Measurements from ENCODE around the gene CLSTN2.

Gene CLSTN2

DNA sequence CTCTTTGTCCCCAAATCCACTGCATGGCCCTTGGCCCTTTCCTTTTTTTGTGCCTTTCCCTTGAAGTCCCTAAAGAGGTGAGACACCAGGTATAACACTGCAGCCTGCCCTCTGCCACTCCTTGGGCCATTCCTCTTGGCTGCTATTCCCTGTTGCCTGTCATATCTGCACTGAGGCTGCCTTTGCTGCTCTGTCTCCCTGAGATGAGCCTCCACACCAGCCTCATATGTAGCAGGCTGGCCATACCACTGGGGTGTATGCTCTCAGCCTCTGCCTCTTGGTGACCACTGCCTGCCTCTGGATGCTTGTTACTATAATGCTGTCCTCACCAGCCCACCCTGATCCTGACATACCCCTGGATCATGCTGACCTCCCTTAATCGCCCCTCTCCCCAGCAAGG is 252.0 kb downstream of the CLSTN2 start:
- H3K36me3 ChIP-seq (ENCODE audit: control insufficient read depth, insufficient read depth, low read length) = no peaks in the 10 kb centered on the region
- no peak overlapping the region for H3K4me3 ChIP-seq (ENCODE audit: extremely low read depth, insufficient read depth, low read length, poor library complexity, severe bottlenecking)
- H3K27ac ChIP-seq (ENCODE audit: low read depth, low read length, severe bottlenecking) = no peak overlapping the region
- no CpG with 5 or more reads among the region's 1 CpG for WGBS, 2 experiments (ENCODE audit: insufficient coverage in 2 of 2)
- H3K9me3 ChIP-seq (ENCODE audit: control insufficient read depth, low read length) = no peaks in the 10 kb centered on the region
- H3K4me1 ChIP-seq (ENCODE audit: control insufficient read depth, insufficient read depth, low read length, poor library complexity, severe bottlenecking) = no peaks in the 10 kb centered on the region

DNA sequence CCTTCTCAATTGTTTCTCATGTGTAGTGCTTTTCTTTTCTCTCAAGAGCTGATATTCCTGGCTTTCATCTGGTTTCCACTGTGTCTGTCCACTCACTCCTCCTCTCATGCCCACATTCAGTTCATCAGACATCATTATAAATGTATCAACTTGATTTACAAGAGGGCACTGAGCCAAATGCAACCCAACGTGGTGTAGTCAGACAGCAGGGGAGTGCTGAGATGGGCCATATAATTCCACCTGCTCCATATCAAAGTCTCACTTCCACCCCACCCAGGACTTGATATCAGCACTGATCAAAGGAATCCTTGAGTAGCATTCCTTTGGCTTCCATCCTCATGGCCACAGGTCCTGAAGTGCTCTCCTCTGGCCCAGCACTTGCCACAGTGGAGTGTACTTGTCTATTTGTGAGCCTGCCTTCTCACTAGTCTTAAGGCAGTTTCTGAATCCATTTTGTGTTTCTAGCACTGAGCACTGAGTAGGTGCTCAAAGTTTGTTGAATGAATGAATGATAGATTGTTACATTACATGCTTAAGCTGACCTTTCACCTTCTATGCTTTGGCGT is 252.8 kb downstream of the CLSTN2 start:
- no peak overlapping the region for H3K27ac ChIP-seq (ENCODE audit: low read depth, low read length, severe bottlenecking)
- H3K4me3 ChIP-seq (ENCODE audit: extremely low read depth, insufficient read depth, low read length, poor library complexity, severe bottlenecking) = no peak overlapping the region
- no peaks in the 10 kb centered on the region for H3K36me3 ChIP-seq (ENCODE audit: control insufficient read depth, insufficient read depth, low read length)
- no peaks in the 10 kb centered on the region for H3K4me1 ChIP-seq (ENCODE audit: control insufficient read depth, insufficient read depth, low read length, poor library complexity, severe bottlenecking)
- 89% methylated on average over 2 of the region's 2 CpGs; no CpG with 5 or more reads in 1 of the 2 experiments for WGBS, 2 experiments (ENCODE audit: insufficient coverage in 2 of 2)
- no peaks in the 10 kb centered on the region for H3K9me3 ChIP-seq (ENCODE audit: control insufficient read depth, low read length)

DNA sequence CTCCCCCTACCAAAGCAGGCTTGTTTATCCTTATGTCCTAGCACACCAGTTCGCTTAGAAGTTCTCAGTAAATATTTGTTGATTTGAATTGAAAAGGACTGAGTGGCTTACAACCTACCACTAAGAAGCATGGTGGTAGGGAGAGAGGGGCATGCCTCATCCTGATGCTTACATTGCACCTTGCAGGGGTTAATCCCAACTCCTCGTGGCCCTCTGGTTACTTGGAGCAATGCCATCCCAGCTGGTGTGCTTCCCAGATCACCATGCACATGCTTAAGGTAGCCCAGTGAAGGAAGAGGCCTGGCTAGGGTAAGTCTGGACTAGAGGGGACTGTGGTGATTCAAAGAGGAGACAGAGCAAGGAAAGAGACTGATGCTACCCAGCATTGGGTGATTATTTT is 253.3 kb downstream of the CLSTN2 start:
- Histone ChIP-seq H3K4me1 (ENCODE audit: control insufficient read depth, insufficient read depth, low read length, poor library complexity, severe bottlenecking) (no peaks in the 10 kb centered on the region), H3K9me3 (ENCODE audit: control insufficient read depth, low read length) (no peaks in the 10 kb centered on the region), H3K36me3 (ENCODE audit: control insufficient read depth, insufficient read depth, low read length) (no peaks in the 10 kb centered on the region), H3K4me3 (ENCODE audit: extremely low read depth, insufficient read depth, low read length, poor library complexity, severe bottlenecking) (no peak overlapping the region), H3K27ac (ENCODE audit: low read depth, low read length, severe bottlenecking) (no peak overlapping the region)
- WGBS, 2 experiments (ENCODE audit: insufficient coverage in 2 of 2) = 79% methylated on average over 2 of the region's 2 CpGs; no CpG with 5 or more reads in 1 of the 2 experiments

DNA sequence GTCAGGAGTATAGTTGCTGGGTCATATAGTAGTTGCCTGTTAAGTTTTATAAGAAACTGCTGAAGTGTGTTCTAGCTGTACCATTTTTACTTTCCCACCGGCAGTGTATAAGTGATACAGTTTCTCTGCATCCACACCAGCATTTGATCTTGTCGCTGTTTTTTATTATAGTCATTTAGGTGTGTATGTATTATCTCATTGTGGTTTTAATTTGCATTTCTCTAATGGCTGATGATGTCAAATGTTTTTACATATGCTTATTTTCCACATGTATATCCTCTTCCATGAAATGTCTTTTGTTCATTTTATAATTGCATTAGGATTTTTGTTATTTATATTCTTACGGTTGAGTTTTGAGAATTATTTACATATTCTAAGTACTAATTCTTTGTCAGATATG is 254.3 kb downstream of the CLSTN2 start:
- Histone ChIP-seq H3K27ac (ENCODE audit: low read depth, low read length, severe bottlenecking) (no peak overlapping the region), H3K4me3 (ENCODE audit: extremely low read depth, insufficient read depth, low read length, poor library complexity, severe bottlenecking) (no peak overlapping the region), H3K9me3 (ENCODE audit: control insufficient read depth, low read length) (no peaks in the 10 kb centered on the region), H3K36me3 (ENCODE audit: control insufficient read depth, insufficient read depth, low read length) (no peaks in the 10 kb centered on the region), H3K4me1 (ENCODE audit: control insufficient read depth, insufficient read depth, low read length, poor library complexity, severe bottlenecking) (no peaks in the 10 kb centered on the region)
- WGBS, 2 experiments (ENCODE audit: insufficient coverage in 2 of 2) = no CpG with 5 or more reads among the region's 3 CpGs

DNA sequence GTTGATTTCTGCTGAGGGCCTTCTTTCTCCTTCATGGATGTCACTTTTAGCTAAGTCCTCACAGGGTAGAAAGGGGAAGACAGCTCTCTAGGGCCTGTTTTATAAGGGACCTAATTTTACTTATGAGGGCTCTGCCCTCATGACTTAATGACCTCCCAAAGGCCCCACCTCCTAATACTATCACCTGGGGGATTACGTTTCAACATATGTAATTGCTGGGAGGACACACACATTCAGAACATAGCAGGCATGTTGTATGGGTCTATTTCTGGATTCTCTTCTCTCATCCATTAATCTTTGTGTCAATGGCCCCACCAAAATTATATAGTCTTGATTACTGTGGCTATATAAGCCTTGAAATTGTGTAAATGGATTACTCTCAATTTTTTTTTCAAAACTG is 255.0 kb downstream of the CLSTN2 start:
- Histone ChIP-seq H3K9me3 (ENCODE audit: control insufficient read depth, low read length) (no peaks in the 10 kb centered on the region), H3K27ac (ENCODE audit: low read depth, low read length, severe bottlenecking) (no peak overlapping the region), H3K4me3 (ENCODE audit: extremely low read depth, insufficient read depth, low read length, poor library complexity, severe bottlenecking) (no peak overlapping the region), H3K36me3 (ENCODE audit: control insufficient read depth, insufficient read depth, low read length) (no peaks in the 10 kb centered on the region), H3K4me1 (ENCODE audit: control insufficient read depth, insufficient read depth, low read length, poor library complexity, severe bottlenecking) (no peaks in the 10 kb centered on the region)
- WGBS, 2 experiments (ENCODE audit: insufficient coverage in 2 of 2) = no CpG with 5 or more reads among the region's 1 CpG

DNA sequence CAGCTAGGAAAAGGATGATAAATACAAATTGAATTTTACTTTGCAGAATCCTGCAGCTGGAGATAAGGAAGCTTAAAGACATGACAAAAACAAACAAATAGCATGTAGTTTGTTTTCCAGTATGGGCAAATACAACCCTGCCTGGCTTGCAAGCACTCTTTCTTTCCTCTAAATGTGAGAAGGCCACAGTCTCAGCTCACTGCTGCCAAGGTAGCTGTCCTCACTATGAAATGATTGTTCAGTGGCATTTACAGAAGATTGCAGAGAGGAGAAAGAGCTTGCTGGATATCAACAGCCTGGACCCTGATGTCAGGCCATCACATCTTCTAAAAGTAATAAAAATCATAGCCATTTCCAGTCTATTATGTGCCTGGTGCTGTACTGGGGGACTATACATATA is 262.0 kb downstream of the CLSTN2 start:
- no peaks in the 10 kb centered on the region for H3K36me3 ChIP-seq (ENCODE audit: control insufficient read depth, insufficient read depth, low read length)
- H3K9me3 ChIP-seq (ENCODE audit: control insufficient read depth, low read length) = no peaks in the 10 kb centered on the region
- H3K27ac ChIP-seq (ENCODE audit: low read depth, low read length, severe bottlenecking) = no peak overlapping the region
- H3K4me3 ChIP-seq (ENCODE audit: extremely low read depth, insufficient read depth, low read length, poor library complexity, severe bottlenecking) = no peak overlapping the region
- H3K4me1 ChIP-seq (ENCODE audit: control insufficient read depth, insufficient read depth, low read length, poor library complexity, severe bottlenecking) = no peaks in the 10 kb centered on the region

DNA sequence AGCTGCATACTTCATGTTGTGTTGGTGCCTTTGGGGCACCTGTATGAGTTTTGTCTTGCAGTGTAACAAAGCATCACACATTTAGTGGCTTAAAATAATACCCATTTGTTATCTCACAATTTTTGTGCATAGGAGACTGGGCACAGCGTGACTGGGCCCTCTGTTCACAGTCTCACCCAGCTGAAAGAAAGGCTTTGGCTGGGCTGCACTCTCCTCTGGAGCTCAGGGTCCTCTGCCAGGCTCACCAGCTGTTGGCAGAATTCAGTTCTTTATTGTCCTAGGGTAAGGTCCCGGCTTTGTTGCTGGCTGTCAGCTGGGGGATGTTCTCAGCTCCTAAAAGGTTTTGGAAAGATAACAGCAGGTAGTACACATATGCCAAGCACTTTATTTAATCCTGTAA is 263.3 kb downstream of the CLSTN2 start:
- H3K9me3 ChIP-seq (ENCODE audit: control insufficient read depth, low read length) = no peaks in the 10 kb centered on the region
- no peaks in the 10 kb centered on the region for H3K36me3 ChIP-seq (ENCODE audit: control insufficient read depth, insufficient read depth, low read length)
- 78 to 100% methylated on average over 1 to 2 of the region's 2 CpGs for WGBS, 2 experiments (ENCODE audit: insufficient coverage in 2 of 2)
- H3K27ac ChIP-seq (ENCODE audit: low read depth, low read length, severe bottlenecking) = no peak overlapping the region
- no peaks in the 10 kb centered on the region for H3K4me1 ChIP-seq (ENCODE audit: control insufficient read depth, insufficient read depth, low read length, poor library complexity, severe bottlenecking)
- no peak overlapping the region for H3K4me3 ChIP-seq (ENCODE audit: extremely low read depth, insufficient read depth, low read length, poor library complexity, severe bottlenecking)

DNA sequence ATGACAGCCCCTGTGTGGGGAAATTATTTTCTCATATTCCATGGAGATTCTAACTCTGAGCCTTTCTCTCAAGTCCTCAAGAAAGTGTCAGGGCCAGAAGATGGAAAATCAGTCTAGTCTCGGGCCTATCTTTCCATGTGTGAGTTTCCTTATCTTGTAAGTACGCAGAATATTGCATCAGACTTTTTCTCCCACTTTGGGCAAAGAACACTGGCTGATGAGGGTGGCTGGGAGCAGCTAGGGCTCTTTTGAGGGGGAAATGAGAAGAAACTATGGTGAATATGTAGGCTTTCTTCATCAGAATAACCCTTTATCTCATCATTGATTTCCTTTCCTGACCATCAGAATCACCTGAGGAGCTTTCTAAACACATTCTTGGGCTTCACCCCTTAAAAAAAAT is 264.0 kb downstream of the CLSTN2 start:
- 83 to 92% methylated on average over 1 to 2 of the region's 2 CpGs for WGBS, 2 experiments (ENCODE audit: insufficient coverage in 2 of 2)
- H3K4me1 ChIP-seq (ENCODE audit: control insufficient read depth, insufficient read depth, low read length, poor library complexity, severe bottlenecking) = no peaks in the 10 kb centered on the region
- H3K4me3 ChIP-seq (ENCODE audit: extremely low read depth, insufficient read depth, low read length, poor library complexity, severe bottlenecking) = no peak overlapping the region
- no peaks in the 10 kb centered on the region for H3K36me3 ChIP-seq (ENCODE audit: control insufficient read depth, insufficient read depth, low read length)
- no peaks in the 10 kb centered on the region for H3K9me3 ChIP-seq (ENCODE audit: control insufficient read depth, low read length)
- no peak overlapping the region for H3K27ac ChIP-seq (ENCODE audit: low read depth, low read length, severe bottlenecking)

DNA sequence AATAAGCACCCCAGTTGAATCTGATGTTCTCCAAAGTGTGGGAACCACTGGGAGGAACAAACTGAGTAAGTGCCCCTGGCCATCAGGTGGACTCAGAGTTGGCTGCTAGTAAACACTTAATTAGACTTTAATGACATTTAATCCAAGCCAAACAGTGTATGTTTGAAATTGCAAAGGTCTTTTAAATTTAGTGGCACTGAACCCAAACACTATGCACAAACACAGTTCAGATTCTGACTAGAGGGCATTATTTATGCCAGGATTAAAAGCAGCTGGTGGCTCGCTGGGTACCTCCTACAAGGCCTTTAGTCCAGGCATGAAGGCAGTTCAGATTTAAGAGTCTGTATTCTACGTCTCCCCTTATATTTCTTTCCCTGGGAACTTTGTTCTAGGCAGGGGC is 264.8 kb downstream of the CLSTN2 start:
- no peak overlapping the region for H3K4me3 ChIP-seq (ENCODE audit: extremely low read depth, insufficient read depth, low read length, poor library complexity, severe bottlenecking)
- WGBS, 2 experiments (ENCODE audit: insufficient coverage in 2 of 2) = 100% methylated on average over 1 of the region's 2 CpGs; no CpG with 5 or more reads in 1 of the 2 experiments
- H3K36me3 ChIP-seq (ENCODE audit: control insufficient read depth, insufficient read depth, low read length) = no peaks in the 10 kb centered on the region
- no peak overlapping the region for H3K27ac ChIP-seq (ENCODE audit: low read depth, low read length, severe bottlenecking)
- no peaks in the 10 kb centered on the region for H3K9me3 ChIP-seq (ENCODE audit: control insufficient read depth, low read length)
- H3K4me1 ChIP-seq (ENCODE audit: control insufficient read depth, insufficient read depth, low read length, poor library complexity, severe bottlenecking) = no peaks in the 10 kb centered on the region

DNA sequence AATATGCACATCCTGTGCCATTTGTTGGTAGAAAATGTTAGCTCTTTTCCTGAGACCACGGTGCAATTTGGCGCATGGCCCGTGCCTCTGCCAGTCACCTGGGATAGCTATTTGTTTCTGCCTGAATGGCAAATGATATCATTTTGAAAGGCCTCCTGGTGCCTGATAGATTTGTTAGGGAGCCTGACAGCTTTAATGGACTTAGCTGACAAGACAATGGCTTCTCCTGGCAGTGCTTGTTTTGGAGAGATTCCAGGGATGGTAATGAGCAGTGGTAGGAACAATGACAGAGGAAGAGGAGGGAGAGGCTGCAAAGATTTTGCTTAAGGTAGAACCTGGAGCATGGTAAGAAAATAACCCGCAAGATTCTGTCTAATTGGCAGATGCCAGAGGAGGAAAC is 268.5 kb downstream of the CLSTN2 start:
- 61 to 71% methylated on average over 4 of the region's 4 CpGs for WGBS, 2 experiments (ENCODE audit: insufficient coverage in 2 of 2)
- Histone ChIP-seq H3K27ac (ENCODE audit: low read depth, low read length, severe bottlenecking) (no peak overlapping the region), H3K36me3 (ENCODE audit: control insufficient read depth, insufficient read depth, low read length) (no peaks in the 10 kb centered on the region), H3K9me3 (ENCODE audit: control insufficient read depth, low read length) (no peaks in the 10 kb centered on the region), H3K4me3 (ENCODE audit: extremely low read depth, insufficient read depth, low read length, poor library complexity, severe bottlenecking) (no peak overlapping the region), H3K4me1 (ENCODE audit: control insufficient read depth, insufficient read depth, low read length, poor library complexity, severe bottlenecking) (no peaks in the 10 kb centered on the region)

DNA sequence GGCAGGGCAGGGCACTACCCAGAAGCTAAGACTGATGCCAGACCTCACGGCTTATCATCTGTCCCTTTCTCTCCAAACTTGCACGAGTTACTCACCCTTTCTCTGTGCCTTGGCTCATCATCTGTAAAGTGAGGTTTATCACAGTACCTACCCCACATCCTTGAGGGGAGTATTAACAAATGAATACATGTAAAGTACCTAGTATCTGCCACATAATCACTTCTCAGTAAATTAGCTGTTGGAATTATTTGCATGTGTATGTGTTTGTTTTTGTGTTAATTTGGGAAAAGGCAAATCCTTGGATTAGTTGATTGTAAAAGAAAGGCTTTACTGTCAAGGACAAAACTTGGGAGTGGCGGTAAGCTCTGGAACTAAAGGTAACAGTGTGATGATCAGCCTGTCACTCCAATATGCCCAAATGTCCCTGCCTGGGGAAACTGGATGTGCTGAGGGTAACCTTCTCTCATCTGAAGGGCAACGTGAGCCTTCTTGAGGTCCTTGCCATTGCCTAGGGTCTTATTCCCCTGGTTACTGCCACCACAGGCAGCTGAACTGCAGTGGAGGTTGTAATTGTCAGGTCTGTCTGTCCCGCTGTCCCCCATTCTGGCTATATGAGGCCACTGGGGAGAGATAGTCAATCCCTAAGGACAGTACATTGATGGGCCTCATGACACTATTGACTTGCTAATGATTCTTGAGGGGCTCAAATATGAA is 269.4 kb downstream of the CLSTN2 start:
- H3K36me3 ChIP-seq (ENCODE audit: control insufficient read depth, insufficient read depth, low read length) = no peaks in the 10 kb centered on the region
- no peak overlapping the region for H3K4me3 ChIP-seq (ENCODE audit: extremely low read depth, insufficient read depth, low read length, poor library complexity, severe bottlenecking)
- H3K27ac ChIP-seq (ENCODE audit: low read depth, low read length, severe bottlenecking) = no peak overlapping the region
- no peaks in the 10 kb centered on the region for H3K4me1 ChIP-seq (ENCODE audit: control insufficient read depth, insufficient read depth, low read length, poor library complexity, severe bottlenecking)
- WGBS, 2 experiments (ENCODE audit: insufficient coverage in 2 of 2) = 33 to 43% methylated on average over 1 to 2 of the region's 5 CpGs
- no peaks in the 10 kb centered on the region for H3K9me3 ChIP-seq (ENCODE audit: control insufficient read depth, low read length)
